ENCODE measurements around the gene LAMA2. TPM values are rescaled to one million over a fixed set of nuclear protein-coding genes. Genes with fewer than 3 reads are reported as not detected.

LAMA2 gene
- total and polyA plus RNA-seq, 4 experiments from 2014 or later: 0.20 to 0.87 (median 0.43) TPM

GRCh38 chr6:129030215-129030614 lies 147.3 kb downstream of the LAMA2 start:
- no peak for DNase-seq
- CTCF ChIA-PET (ENCODE audit: partially characterized antibody): no interaction called here
- no peak overlapping the region for H3K27ac ChIP-seq (ENCODE audit: low read depth, low read length)
- no peak overlapping the region for H3K4me3 ChIP-seq (ENCODE audit: low read length in 2 of 2)
- H3K36me3 ChIP-seq (ENCODE audit: insufficient read depth, low read length): no peaks in the 10 kb centered on the region
- no peaks in the 10 kb centered on the region for H3K9me3 ChIP-seq (ENCODE audit: control insufficient read depth in 1 of 2, low read length in 2 of 2)
- no peaks in the 10 kb centered on the region for H3K4me1 ChIP-seq (ENCODE audit: insufficient read depth, low read length)
- POLR2A ChIA-PET (ENCODE audit: partially characterized antibody): no interaction called here
- no peaks in the 10 kb centered on the region for H3K9me3 Mint-ChIP-seq
- no peaks in the 10 kb centered on the region for H3K27me3 ChIP-seq (ENCODE audit: insufficient read depth, low read length)
- intact Hi-C loops (cut with micrococcal nuclease): no loop called here
- H3K27me3 Mint-ChIP-seq: peaks cover 0 to 2% of the 10 kb centered on the region in 2 donors
- no peaks in the 10 kb centered on the region for H3K4me1 Mint-ChIP-seq
- no peaks in the 10 kb centered on the region for H3K36me3 Mint-ChIP-seq
- no peak overlapping the region for H3K4me3 Mint-ChIP-seq
- H3K27ac Mint-ChIP-seq: no peak overlapping the region

- H3K27ac ChIP-seq (ENCODE audit: low read depth, low read length): no peak overlapping the region
- no peak for DNase-seq
- H3K27me3 ChIP-seq (ENCODE audit: insufficient read depth, low read length): no peaks in the 10 kb centered on the region
- H3K36me3 ChIP-seq (ENCODE audit: insufficient read depth, low read length): no peaks in the 10 kb centered on the region
- Mint-ChIP-seq H3K27ac (no peak overlapping the region), H3K27me3 (peaks cover 0 to 2% of the 10 kb centered on the region in 2 donors), H3K36me3 (no peaks in the 10 kb centered on the region), H3K4me1 (no peaks in the 10 kb centered on the region), H3K4me3 (no peak overlapping the region), H3K9me3 (no peaks in the 10 kb centered on the region)
- ChIA-PET CTCF (ENCODE audit: partially characterized antibody) (no interaction called here), POLR2A (ENCODE audit: partially characterized antibody) (no interaction called here)
- intact Hi-C loops (cut with micrococcal nuclease): no loop called here
- no peaks in the 10 kb centered on the region for H3K9me3 ChIP-seq (ENCODE audit: control insufficient read depth in 1 of 2, low read length in 2 of 2)
- no peaks in the 10 kb centered on the region for H3K4me1 ChIP-seq (ENCODE audit: insufficient read depth, low read length)
- no peak overlapping the region for H3K4me3 ChIP-seq (ENCODE audit: low read length in 2 of 2)
These were observed 148.2 kb downstream of the LAMA2 start for GRCh38 chr6:129031051-129031599.

DNA sequence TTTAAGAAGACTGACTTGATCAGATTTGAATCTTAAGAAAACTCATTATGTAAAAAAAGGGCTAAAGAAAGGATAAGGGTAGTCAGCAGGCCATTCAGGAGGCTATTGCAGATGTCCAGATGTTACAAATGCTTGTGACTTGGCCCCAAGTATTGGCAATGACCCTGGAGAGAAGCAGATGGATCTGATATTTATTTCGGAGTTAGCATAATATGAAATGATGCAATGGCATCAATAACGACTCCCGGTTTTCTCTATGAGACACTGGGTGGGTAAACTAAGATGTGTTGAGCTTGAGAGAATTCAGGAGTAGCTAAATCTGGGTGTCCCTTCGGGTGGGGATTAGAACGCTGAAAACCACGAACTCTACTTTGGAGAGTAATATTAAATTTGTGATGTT lies 149.7 kb downstream of the LAMA2 start:
- Mint-ChIP-seq H3K4me3 (no peak overlapping the region), H3K27me3 (peaks cover 0 to 2% of the 10 kb centered on the region in 2 donors), H3K9me3 (peaks cover 0 to 3% (median 0%) of the 10 kb centered on the region in 8 donors), H3K27ac (no peak overlapping the region), H3K4me1 (no peaks in the 10 kb centered on the region), H3K36me3 (no peaks in the 10 kb centered on the region)
- Histone ChIP-seq H3K9me3 (ENCODE audit: control insufficient read depth in 1 of 2, low read length in 2 of 2) (no peaks in the 10 kb centered on the region), H3K4me1 (ENCODE audit: insufficient read depth, low read length) (no peaks in the 10 kb centered on the region), H3K27me3 (ENCODE audit: insufficient read depth, low read length) (no peaks in the 10 kb centered on the region), H3K27ac (ENCODE audit: low read depth, low read length) (no peak overlapping the region), H3K4me3 (ENCODE audit: low read length in 2 of 2) (no peak overlapping the region), H3K36me3 (ENCODE audit: insufficient read depth, low read length) (no peaks in the 10 kb centered on the region)
- ChIA-PET POLR2A (ENCODE audit: partially characterized antibody) (no interaction called here), CTCF (ENCODE audit: partially characterized antibody) (no interaction called here)
- DNase-seq: peak in 1 of 5 donors; percentile 16
- intact Hi-C loops (cut with micrococcal nuclease): no loop called here

GRCh38 chr6:129033180-129033579 lies 150.2 kb downstream of the LAMA2 start:
- H3K9me3 Mint-ChIP-seq: peaks cover 0 to 3% (median 0%) of the 10 kb centered on the region in 8 donors
- H3K4me3 Mint-ChIP-seq: no peak overlapping the region
- H3K4me1 Mint-ChIP-seq: no peaks in the 10 kb centered on the region
- H3K9me3 ChIP-seq (ENCODE audit: control insufficient read depth in 1 of 2, low read length in 2 of 2): no peaks in the 10 kb centered on the region
- no peaks in the 10 kb centered on the region for H3K4me1 ChIP-seq (ENCODE audit: insufficient read depth, low read length)
- intact Hi-C loops (cut with micrococcal nuclease): no loop called here
- H3K36me3 Mint-ChIP-seq: no peaks in the 10 kb centered on the region
- H3K36me3 ChIP-seq (ENCODE audit: insufficient read depth, low read length): no peaks in the 10 kb centered on the region
- peaks cover 0 to 2% of the 10 kb centered on the region in 2 donors for H3K27me3 Mint-ChIP-seq
- no peak overlapping the region for H3K4me3 ChIP-seq (ENCODE audit: low read length in 2 of 2)
- no peak overlapping the region for H3K27ac ChIP-seq (ENCODE audit: low read depth, low read length)
- no peak overlapping the region for H3K27ac Mint-ChIP-seq
- DNase-seq: no peak
- CTCF ChIA-PET (ENCODE audit: partially characterized antibody): no interaction called here
- H3K27me3 ChIP-seq (ENCODE audit: insufficient read depth, low read length): no peaks in the 10 kb centered on the region
- POLR2A ChIA-PET (ENCODE audit: partially characterized antibody): no interaction called here

DNA sequence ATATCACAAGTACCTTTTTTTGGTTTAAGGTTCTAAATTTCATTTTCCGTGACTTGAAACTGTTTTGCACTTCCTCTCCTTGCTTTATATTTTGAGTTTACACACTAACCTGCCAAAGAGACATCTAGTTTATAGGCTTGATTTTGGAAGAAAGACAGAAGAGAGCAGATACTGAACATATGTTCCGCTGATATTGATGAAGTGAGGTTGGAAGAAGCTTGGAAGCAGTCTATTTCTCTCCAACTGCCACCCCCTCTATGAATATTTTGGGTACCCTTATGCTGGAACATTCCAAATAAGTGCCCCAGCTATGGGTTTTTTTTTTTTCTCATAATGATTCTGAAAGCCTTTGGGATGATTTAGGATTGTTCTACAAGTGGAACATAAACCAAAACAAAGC lies 150.6 kb downstream of the LAMA2 start:
- no peaks in the 10 kb centered on the region for H3K36me3 Mint-ChIP-seq
- peaks cover 0 to 2% of the 10 kb centered on the region in 2 donors for H3K27me3 Mint-ChIP-seq
- H3K27ac ChIP-seq (ENCODE audit: low read depth, low read length): no peak overlapping the region
- ChIA-PET POLR2A (ENCODE audit: partially characterized antibody) (no interaction called here), CTCF (ENCODE audit: partially characterized antibody) (no interaction called here)
- H3K4me3 Mint-ChIP-seq: no peak overlapping the region
- H3K27ac Mint-ChIP-seq: no peak overlapping the region
- DNase-seq: no peak
- no peaks in the 10 kb centered on the region for H3K9me3 ChIP-seq (ENCODE audit: control insufficient read depth in 1 of 2, low read length in 2 of 2)
- H3K4me1 Mint-ChIP-seq: no peaks in the 10 kb centered on the region
- peaks cover 0 to 4% (median 0%) of the 10 kb centered on the region in 8 donors for H3K9me3 Mint-ChIP-seq
- no peaks in the 10 kb centered on the region for H3K27me3 ChIP-seq (ENCODE audit: insufficient read depth, low read length)
- H3K4me1 ChIP-seq (ENCODE audit: insufficient read depth, low read length): no peaks in the 10 kb centered on the region
- H3K36me3 ChIP-seq (ENCODE audit: insufficient read depth, low read length): no peaks in the 10 kb centered on the region
- no peak overlapping the region for H3K4me3 ChIP-seq (ENCODE audit: low read length in 2 of 2)
- intact Hi-C loops (cut with micrococcal nuclease): no loop called here

DNA sequence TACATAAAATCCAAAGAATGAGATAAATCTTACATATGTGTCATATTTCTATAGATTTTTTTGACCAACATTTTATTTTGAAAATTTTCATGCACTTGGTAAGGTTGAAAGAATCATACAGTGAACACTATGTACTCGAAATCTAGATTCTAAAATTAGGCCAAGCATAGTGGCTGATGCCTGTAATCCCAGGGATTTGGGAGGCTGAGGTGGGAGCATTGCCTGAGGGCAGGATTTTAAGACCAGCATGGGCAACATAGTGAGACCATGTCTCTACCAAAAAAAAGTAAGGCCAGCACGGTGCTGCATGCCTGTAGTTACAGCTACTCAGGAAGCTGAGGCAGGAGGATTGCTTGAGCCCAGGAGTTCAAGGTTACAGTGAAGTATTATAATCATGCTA lies 158.6 kb downstream of the LAMA2 start:
- Histone ChIP-seq H3K27me3 (ENCODE audit: insufficient read depth, low read length) (no peaks in the 10 kb centered on the region), H3K4me3 (ENCODE audit: low read length in 2 of 2) (no peak overlapping the region), H3K9me3 (ENCODE audit: control insufficient read depth in 1 of 2, low read length in 2 of 2) (no peaks in the 10 kb centered on the region), H3K4me1 (ENCODE audit: insufficient read depth, low read length) (no peaks in the 10 kb centered on the region), H3K27ac (ENCODE audit: low read depth, low read length) (no peak overlapping the region), H3K36me3 (ENCODE audit: insufficient read depth, low read length) (no peaks in the 10 kb centered on the region)
- no peaks in the 10 kb centered on the region for H3K27me3 Mint-ChIP-seq
- no peak overlapping the region for H3K27ac Mint-ChIP-seq
- H3K36me3 Mint-ChIP-seq: no peaks in the 10 kb centered on the region
- H3K4me1 Mint-ChIP-seq: no peaks in the 10 kb centered on the region
- ChIA-PET CTCF (ENCODE audit: partially characterized antibody) (no interaction called here), POLR2A (ENCODE audit: partially characterized antibody) (no interaction called here)
- H3K4me3 Mint-ChIP-seq: no peak overlapping the region
- intact Hi-C loops (cut with micrococcal nuclease): no loop called here
- DNase-seq: no peak
- peaks cover 0 to 12% (median 5%) of the 10 kb centered on the region in 8 donors for H3K9me3 Mint-ChIP-seq

- Histone ChIP-seq H3K36me3 (ENCODE audit: insufficient read depth, low read length) (no peaks in the 10 kb centered on the region), H3K9me3 (ENCODE audit: control insufficient read depth in 1 of 2, low read length in 2 of 2) (no peaks in the 10 kb centered on the region), H3K4me3 (ENCODE audit: low read length in 2 of 2) (no peak overlapping the region), H3K4me1 (ENCODE audit: insufficient read depth, low read length) (no peaks in the 10 kb centered on the region), H3K27me3 (ENCODE audit: insufficient read depth, low read length) (no peaks in the 10 kb centered on the region), H3K27ac (ENCODE audit: low read depth, low read length) (no peak overlapping the region)
- peaks cover 0 to 10% (median 5%) of the 10 kb centered on the region in 8 donors for H3K9me3 Mint-ChIP-seq
- no peaks in the 10 kb centered on the region for H3K4me1 Mint-ChIP-seq
- H3K27me3 Mint-ChIP-seq: peaks cover 0 to 1% of the 10 kb centered on the region in 2 donors
- no peak overlapping the region for H3K27ac Mint-ChIP-seq
- CTCF ChIA-PET (ENCODE audit: partially characterized antibody): no interaction called here
- H3K36me3 Mint-ChIP-seq: no peaks in the 10 kb centered on the region
- no peak overlapping the region for H3K4me3 Mint-ChIP-seq
- DNase-seq: no peak
- POLR2A ChIA-PET (ENCODE audit: partially characterized antibody): no interaction called here
- intact Hi-C loops (cut with micrococcal nuclease): no loop called here
These were observed 163.6 kb downstream of the LAMA2 start for GRCh38 chr6:129046526-129046925.

- POLR2A ChIA-PET (ENCODE audit: partially characterized antibody): no interaction called here
- H3K27me3 Mint-ChIP-seq: peaks cover 1 to 2% of the 10 kb centered on the region in 2 donors
- no peaks in the 10 kb centered on the region for H3K9me3 ChIP-seq (ENCODE audit: control insufficient read depth in 1 of 2, low read length in 2 of 2)
- H3K9me3 Mint-ChIP-seq: peaks cover 0 to 10% (median 4%) of the 10 kb centered on the region in 8 donors
- H3K27me3 ChIP-seq (ENCODE audit: insufficient read depth, low read length): no peaks in the 10 kb centered on the region
- H3K4me3 Mint-ChIP-seq: no peak overlapping the region
- intact Hi-C loops (cut with micrococcal nuclease): no loop called here
- H3K27ac Mint-ChIP-seq: no peak overlapping the region
- CTCF ChIA-PET (ENCODE audit: partially characterized antibody): no interaction called here
- no peaks in the 10 kb centered on the region for H3K36me3 Mint-ChIP-seq
- DNase-seq: no peak
- no peaks in the 10 kb centered on the region for H3K4me1 Mint-ChIP-seq
- no peaks in the 10 kb centered on the region for H3K36me3 ChIP-seq (ENCODE audit: insufficient read depth, low read length)
- no peaks in the 10 kb centered on the region for H3K4me1 ChIP-seq (ENCODE audit: insufficient read depth, low read length)
- H3K27ac ChIP-seq (ENCODE audit: low read depth, low read length): no peak overlapping the region
- H3K4me3 ChIP-seq (ENCODE audit: low read length in 2 of 2): no peak overlapping the region
These were observed 164.9 kb downstream of the LAMA2 start for GRCh38 chr6:129047834-129048233.

All from CD4-positive, alpha-beta memory T cell (primary cell).